GM12878 (cell line): ENCODE measurements around the gene C9orf72. TPM values are rescaled to one million over a fixed set of nuclear protein-coding genes. Genes with fewer than 3 reads are reported as not detected.

Experiments
- ATF7 ChIP-seq: fragments of 450-650 bp; IDR thresholded peaks from 2 replicates; pipeline ENCODE4 v1.6.1; 2016; ENCODE audit warnings: low read depth, mild to moderate bottlenecking
- BMI1 ChIP-seq: fragments of 450-650 bp; IDR thresholded peaks from 2 replicates; pipeline ENCODE4 v1.6.1; 2016; ENCODE audit warnings: mild to moderate bottlenecking, moderate library complexity, borderline replicate concordance
- CBX3 ChIP-seq: fragments of 200-600 bp; sonication (generic); IDR thresholded peaks from 2 replicates; pipeline ENCODE4 v1.6.1; 2016; ENCODE audit warnings: low read depth, borderline replicate concordance
- CHD1 ChIP-seq: IDR thresholded peaks from 2 replicates; pipeline ENCODE4 v1.6.1; 2012; ENCODE audit warnings: low read depth, low read length, improper control_type of control experiment
- CHD4 ChIP-seq: fragments of 200-600 bp; sonication (generic); IDR thresholded peaks from 2 replicates; pipeline ENCODE4 v1.6.1; 2016; ENCODE audit warnings: mild to moderate bottlenecking
- DPF2 ChIP-seq: fragments of 450-650 bp; IDR thresholded peaks from 2 replicates; pipeline ENCODE4 v1.6.1; 2017; ENCODE audit warnings: mild to moderate bottlenecking
- ESRRA ChIP-seq: IDR thresholded peaks from 2 replicates; pipeline ENCODE4 v1.6.1; 2012; ENCODE audit warnings: mild to moderate bottlenecking, low read length, improper control_type of control experiment
- FOS ChIP-seq: IDR thresholded peaks from 3 replicates; pipeline ENCODE4 v1.6.1; 2011; ENCODE audit warnings: borderline replicate concordance; ENCODE audit not compliant: insufficient read length; ENCODE audit errors: extremely low read depth
- FOXK2 ChIP-seq: fragments of 450-650 bp; IDR thresholded peaks from 2 replicates; pipeline ENCODE4 v1.6.1; 2017; ENCODE audit warnings: mild to moderate bottlenecking, moderate library complexity
- HDAC2 ChIP-seq: fragments of 200-600 bp; sonication (generic); IDR thresholded peaks from 2 replicates; pipeline ENCODE4 v1.6.1; 2017
- IKZF1 ChIP-seq: fragments of 450-650 bp; conservative IDR thresholded peaks from 2 replicates; pipeline ENCODE4 v1.6.1; 2017; ENCODE audit warnings: antibody characterized with exemption, mild to moderate bottlenecking
- IKZF2 ChIP-seq, 2 experiments: fragments of 450-650 bp; IDR thresholded peaks; 2 replicates each; pipeline ENCODE4 v1.6.1; 2017; ENCODE audit warnings: mild to moderate bottlenecking in 2 of 2, moderate library complexity in 2 of 2
- KAT2A ChIP-seq: conservative IDR thresholded peaks from 2 replicates; pipeline ENCODE4 v1.6.1; 2011; ENCODE audit warnings: low read depth, low read length; ENCODE audit not compliant: control insufficient read depth
- MEF2B ChIP-seq: fragments of 450-650 bp; IDR thresholded peaks from 2 replicates; pipeline ENCODE4 v1.6.1; 2018; ENCODE audit warnings: mild to moderate bottlenecking, moderate library complexity; ENCODE audit not compliant: partially characterized antibody, poor library complexity, severe bottlenecking
- MTA2 ChIP-seq: fragments of 450-650 bp; IDR thresholded peaks from 2 replicates; pipeline ENCODE4 v1.6.1; 2016; ENCODE audit warnings: low read depth, mild to moderate bottlenecking, moderate library complexity
- NFIC ChIP-seq: IDR thresholded peaks from 2 replicates; pipeline ENCODE4 v1.6.1; 2012; ENCODE audit warnings: low read depth, mild to moderate bottlenecking, inconsistent platforms, low read length, moderate library complexity
- NFXL1 ChIP-seq: fragments of 450-650 bp; IDR thresholded peaks from 2 replicates; pipeline ENCODE4 v1.6.1; 2017; ENCODE audit warnings: antibody characterized with exemption, mild to moderate bottlenecking, borderline replicate concordance
- RAD51 ChIP-seq: fragments of 450-650 bp; IDR thresholded peaks from 2 replicates; pipeline ENCODE4 v1.6.1; 2016; ENCODE audit warnings: moderate library complexity, mild to moderate bottlenecking, inconsistent platforms
- RELA ChIP-seq: fragments of 450-650 bp; IDR thresholded peaks from 2 replicates; pipeline ENCODE4 v1.8.0; 2014; ENCODE audit warnings: borderline replicate concordance; ENCODE audit not compliant: partially characterized antibody
- SMAD5 ChIP-seq: IDR thresholded peaks from 2 replicates; pipeline ENCODE4 v1.6.1; 2016; ENCODE audit warnings: antibody characterized with exemption, low read depth
- SMC3 ChIP-seq: IDR thresholded peaks from 2 replicates; pipeline ENCODE4 v1.6.1; 2011; ENCODE audit warnings: low read length, improper control_type of control experiment, borderline replicate concordance
- SRF ChIP-seq, 2 experiments: IDR thresholded peaks; 2 replicates each; pipeline ENCODE4 v1.6.1; 2011; ENCODE audit warnings: low read depth in 2 of 2, low read length in 2 of 2, mild to moderate bottlenecking in 1 of 2, moderate library complexity in 1 of 2
- STAT1 ChIP-seq: fragments of 450-650 bp; conservative IDR thresholded peaks from 2 replicates; pipeline ENCODE4 v1.6.1; 2014; ENCODE audit warnings: antibody characterized with exemption, mild to moderate bottlenecking
- ZNF274 ChIP-seq: IDR thresholded peaks from one replicate; pipeline ENCODE4 v1.8.0; 2011; ENCODE audit not compliant: insufficient read length, insufficient read depth
- polyA plus RNA-seq, 11 experiments: library from polyadenylated mRNA; depleted of rRNA in 4 of 11; unstranded in 6 of 11; stranded (reverse) in 5 of 11; fragments of >200 nt; fragmentation: Nextera tagmentation in 4 of 11; fragmentation: Illumina TruSeq in 1 of 11; extraction: Ambion mirVana in 4 of 11; extraction: Trizol in 1 of 11; gene quantifications; 1 replicate in 1 of 11; 2 replicates in 10 of 11; pipeline versions ENCODE4 v1.2.1 to v1.2.3, GENCODE V29; 2011 to 2016; ENCODE audit warnings: inconsistent platforms in 2 of 11, missing spikeins in 2 of 11, low read depth in 1 of 11
- total RNA-seq, 4 experiments: library from RNA; depleted of rRNA in 3 of 4; stranded (reverse); fragments of >200 nt in 3 of 4; fragmentation: Illumina TruSeq in 1 of 4; extraction: Trizol in 1 of 4; gene quantifications; 2 replicates each; pipeline versions ENCODE4 v1.2.1 to v1.2.3, GENCODE V29; 2013 to 2021
- TF ChIP-seq, protein P1 (sequence below): IDR thresholded peaks from 2 replicates; pipeline ENCODE4 v1.6.1; 2011; ENCODE audit warnings: low read depth, low read length, improper control_type of control experiment, borderline replicate concordance
- TF ChIP-seq, protein P2 (sequence below): fragments of 450-650 bp; conservative IDR thresholded peaks from 2 replicates; pipeline ENCODE4 v1.6.1; 2017; ENCODE audit warnings: mild to moderate bottlenecking, moderate library complexity
- TF ChIP-seq, protein P3 (sequence below): fragments of 450-650 bp; IDR thresholded peaks from 2 replicates; pipeline ENCODE4 v1.6.1; 2017; ENCODE audit warnings: mild to moderate bottlenecking

The C9orf72 gene
- total and polyA plus RNA-seq, 10 of the 15 experiments (the other 5 are each of a cell fraction or from before 2014, with no cell fraction given), result 4.8 to 9.0 (median 6.4) TPM

DNA sequence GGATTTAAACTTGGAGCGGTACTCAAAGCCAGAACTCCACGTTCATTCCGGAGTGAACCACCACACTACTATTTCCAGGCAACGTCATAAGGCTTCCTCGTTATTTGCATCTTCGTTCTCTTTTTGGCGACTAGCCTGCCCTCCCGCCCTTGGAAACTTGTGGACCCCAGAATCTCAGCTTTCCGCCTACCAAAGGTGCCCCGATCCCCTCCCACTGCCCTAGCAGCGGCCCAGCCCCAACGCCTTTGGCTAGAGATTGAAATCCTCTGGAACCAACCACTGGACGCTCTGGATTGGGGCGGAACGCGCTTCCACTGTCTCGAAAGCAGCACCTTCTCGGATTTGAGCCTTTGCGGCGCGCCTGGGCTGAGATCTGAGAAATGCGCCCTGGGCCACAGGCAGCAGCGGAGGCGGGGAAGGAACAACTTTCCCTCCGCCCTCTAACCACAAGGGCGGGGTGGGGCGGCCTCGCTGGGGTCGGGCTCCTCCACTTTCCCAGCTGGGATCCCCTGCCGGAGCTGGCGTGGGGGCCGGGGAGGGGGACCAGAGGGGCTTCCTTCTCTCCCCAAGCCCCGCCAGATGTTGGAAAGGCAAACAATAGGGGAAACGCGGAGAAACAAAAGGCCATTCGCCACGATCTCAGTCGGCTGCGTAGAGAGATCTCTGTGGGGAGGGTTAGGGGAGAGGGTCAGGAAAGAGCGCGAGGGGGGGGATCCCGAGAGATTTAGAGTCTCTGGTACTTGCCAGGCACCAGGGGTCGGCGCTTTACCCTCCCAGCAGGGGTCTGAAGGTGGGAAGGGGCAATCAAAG lies 45.0 kb downstream of the C9orf72 start (continued):
- TF ChIP-seq DPF2, result no peak
- no peak for TF ChIP-seq SRF (IDR thresholded peaks at IDR 0.05; ENCODE audit: low read depth in 2 of 2, low read length in 2 of 2)
- no peak for TF ChIP-seq FOXK2
- TF ChIP-seq CBX3, result no peak
- TF ChIP-seq SMC3, result no peak
- no peak for TF ChIP-seq SMAD5
- TF ChIP-seq ZNF274, result no peak
- TF ChIP-seq CHD1, result no peak
- TF ChIP-seq RAD51, result no peak
- peak; percentile 55 to 60; a peak in 2 of 4 replicates for TF ChIP-seq IKZF2 (IDR thresholded peaks at IDR 0.05)
- no peak for TF ChIP-seq MEF2B
- TF ChIP-seq FOS, result no peak
- TF ChIP-seq IKZF1, result peak; percentile 46; the same call in 1 of the 2 replicates
- TF ChIP-seq, protein P1, sequence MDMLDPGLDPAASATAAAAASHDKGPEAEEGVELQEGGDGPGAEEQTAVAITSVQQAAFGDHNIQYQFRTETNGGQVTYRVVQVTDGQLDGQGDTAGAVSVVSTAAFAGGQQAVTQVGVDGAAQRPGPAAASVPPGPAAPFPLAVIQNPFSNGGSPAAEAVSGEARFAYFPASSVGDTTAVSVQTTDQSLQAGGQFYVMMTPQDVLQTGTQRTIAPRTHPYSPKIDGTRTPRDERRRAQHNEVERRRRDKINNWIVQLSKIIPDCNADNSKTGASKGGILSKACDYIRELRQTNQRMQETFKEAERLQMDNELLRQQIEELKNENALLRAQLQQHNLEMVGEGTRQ, result no peak
- TF ChIP-seq NFIC, result no peak
- TF ChIP-seq, protein P2, sequence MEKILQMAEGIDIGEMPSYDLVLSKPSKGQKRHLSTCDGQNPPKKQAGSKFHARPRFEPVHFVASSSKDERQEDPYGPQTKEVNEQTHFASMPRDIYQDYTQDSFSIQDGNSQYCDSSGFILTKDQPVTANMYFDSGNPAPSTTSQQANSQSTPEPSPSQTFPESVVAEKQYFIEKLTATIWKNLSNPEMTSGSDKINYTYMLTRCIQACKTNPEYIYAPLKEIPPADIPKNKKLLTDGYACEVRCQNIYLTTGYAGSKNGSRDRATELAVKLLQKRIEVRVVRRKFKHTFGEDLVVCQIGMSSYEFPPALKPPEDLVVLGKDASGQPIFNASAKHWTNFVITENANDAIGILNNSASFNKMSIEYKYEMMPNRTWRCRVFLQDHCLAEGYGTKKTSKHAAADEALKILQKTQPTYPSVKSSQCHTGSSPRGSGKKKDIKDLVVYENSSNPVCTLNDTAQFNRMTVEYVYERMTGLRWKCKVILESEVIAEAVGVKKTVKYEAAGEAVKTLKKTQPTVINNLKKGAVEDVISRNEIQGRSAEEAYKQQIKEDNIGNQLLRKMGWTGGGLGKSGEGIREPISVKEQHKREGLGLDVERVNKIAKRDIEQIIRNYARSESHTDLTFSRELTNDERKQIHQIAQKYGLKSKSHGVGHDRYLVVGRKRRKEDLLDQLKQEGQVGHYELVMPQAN, result no peak
- TF ChIP-seq BMI1, result no peak
- no peak for TF ChIP-seq NFXL1
- TF ChIP-seq STAT1, result no peak
- TF ChIP-seq RELA, result no peak
- no peak for TF ChIP-seq CHD4
- TF ChIP-seq ATF7, result no peak
- no peak for TF ChIP-seq KAT2A
- TF ChIP-seq MTA2, result no peak; the same call in 1 of the 2 replicates
- TF ChIP-seq ESRRA, result no peak
- TF ChIP-seq, protein P3, sequence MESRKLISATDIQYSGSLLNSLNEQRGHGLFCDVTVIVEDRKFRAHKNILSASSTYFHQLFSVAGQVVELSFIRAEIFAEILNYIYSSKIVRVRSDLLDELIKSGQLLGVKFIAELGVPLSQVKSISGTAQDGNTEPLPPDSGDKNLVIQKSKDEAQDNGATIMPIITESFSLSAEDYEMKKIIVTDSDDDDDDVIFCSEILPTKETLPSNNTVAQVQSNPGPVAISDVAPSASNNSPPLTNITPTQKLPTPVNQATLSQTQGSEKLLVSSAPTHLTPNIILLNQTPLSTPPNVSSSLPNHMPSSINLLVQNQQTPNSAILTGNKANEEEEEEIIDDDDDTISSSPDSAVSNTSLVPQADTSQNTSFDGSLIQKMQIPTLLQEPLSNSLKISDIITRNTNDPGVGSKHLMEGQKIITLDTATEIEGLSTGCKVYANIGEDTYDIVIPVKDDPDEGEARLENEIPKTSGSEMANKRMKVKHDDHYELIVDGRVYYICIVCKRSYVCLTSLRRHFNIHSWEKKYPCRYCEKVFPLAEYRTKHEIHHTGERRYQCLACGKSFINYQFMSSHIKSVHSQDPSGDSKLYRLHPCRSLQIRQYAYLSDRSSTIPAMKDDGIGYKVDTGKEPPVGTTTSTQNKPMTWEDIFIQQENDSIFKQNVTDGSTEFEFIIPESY, result no peak
- TF ChIP-seq HDAC2, result no peak
